ENCODE data around the gene KCNK6.
"Not testable (repeated sequence)": the region's sequence is repeated elsewhere in the genome, so short reads cannot be mapped to it uniquely, and the experiment has no call there.

The KCNK6 gene

GRCh38 chr19:38323291-38323690 lies 3.6 kb downstream of the KCNK6 start:
- no peak for DNase-seq (ENCODE audit: low read depth in 2 of 2)

GRCh38 chr19:38324431-38324830 lies 4.8 kb downstream of the KCNK6 start:
- DNase-seq (ENCODE audit: low read depth in 2 of 2): no peak

GRCh38 chr19:38326591-38326990 lies 6.9 kb downstream of the KCNK6 start:
- no peak for DNase-seq (ENCODE audit: low read depth in 2 of 2)

- no peak for DNase-seq (ENCODE audit: low read depth in 2 of 2)
Measured at GRCh38 chr19:38329651-38330050, 10.0 kb downstream of the KCNK6 start.

- no peak for DNase-seq (ENCODE audit: low read depth in 2 of 2)
Measured at GRCh38 chr19:38331728-38332127, 12.1 kb downstream of the KCNK6 start.

GRCh38 chr19:38333245-38333644 lies 13.6 kb downstream of the KCNK6 start:
- DNase-seq (ENCODE audit: low read depth in 2 of 2): no peak

- DNase-seq (ENCODE audit: low read depth in 2 of 2): peak; percentile 94 to 96
Measured at GRCh38 chr19:38335949-38336637, 16.4 kb downstream of the KCNK6 start.

GRCh38 chr19:38336638-38337359 lies 17.2 kb downstream of the KCNK6 start:
- DNase-seq (ENCODE audit: low read depth in 2 of 2): peak; percentile 95 to 97

GRCh38 chr19:38337360-38337653 lies 17.7 kb downstream of the KCNK6 start:
- no peak for DNase-seq (ENCODE audit: low read depth in 2 of 2)

- not testable (repeated sequence) for DNase-seq (ENCODE audit: low read depth in 2 of 2)
Measured at GRCh38 chr19:38339011-38339410, 19.4 kb downstream of the KCNK6 start.

- no peak for DNase-seq (ENCODE audit: low read depth in 2 of 2)
Measured at GRCh38 chr19:38340927-38341326, 21.3 kb downstream of the KCNK6 start.

GRCh38 chr19:38346837-38347236 lies 27.2 kb downstream of the KCNK6 start:
- no peak for DNase-seq (ENCODE audit: low read depth in 2 of 2)

- no peak for DNase-seq (ENCODE audit: low read depth in 2 of 2)
Measured at GRCh38 chr19:38350883-38351282, 31.2 kb downstream of the KCNK6 start.

- no peak for DNase-seq (ENCODE audit: low read depth in 2 of 2)
Measured at GRCh38 chr19:38351865-38352395, 32.3 kb downstream of the KCNK6 start.

- no peak for DNase-seq (ENCODE audit: low read depth in 2 of 2)
Measured at GRCh38 chr19:38352611-38353010, 33.0 kb downstream of the KCNK6 start.

GRCh38 chr19:38355728-38356725 lies 36.4 kb downstream of the KCNK6 start:
- no peak for DNase-seq (ENCODE audit: low read depth in 2 of 2)

GRCh38 chr19:38358071-38358470 lies 38.4 kb downstream of the KCNK6 start:
- DNase-seq (ENCODE audit: low read depth in 2 of 2): no peak

- DNase-seq (ENCODE audit: low read depth in 2 of 2): no peak
Measured at GRCh38 chr19:38359242-38360021, 39.8 kb downstream of the KCNK6 start.

- no peak for DNase-seq (ENCODE audit: low read depth in 2 of 2)
Measured at GRCh38 chr19:38360351-38360750, 40.7 kb downstream of the KCNK6 start.

- DNase-seq (ENCODE audit: low read depth in 2 of 2): no peak
Measured at GRCh38 chr19:38360839-38361631, 41.4 kb downstream of the KCNK6 start.
